ENCODE results near the gene PTPRN2.

The PTPRN2 gene

GRCh38 chr7:158030566-158030965 lies 557.1 kb downstream of the PTPRN2 start:
- TF ChIP-seq CTCF (IDR thresholded peaks at IDR 0.05; ENCODE audit: low read depth, low read length) = no peak

GRCh38 chr7:158030071-158030470 lies 557.6 kb downstream of the PTPRN2 start:
- no peak for TF ChIP-seq CTCF (IDR thresholded peaks at IDR 0.05; ENCODE audit: low read depth, low read length)
- DNase-seq (ENCODE audit: extremely low read depth, low read depth) = no peak

More at GRCh38 chr7:158030566-158030965, 557.1 kb downstream of the PTPRN2 start:
- DNase-seq (ENCODE audit: extremely low read depth, low read depth) = no peak

GRCh38 chr7:158029509-158029908 lies 558.1 kb downstream of the PTPRN2 start:
- DNase-seq (ENCODE audit: extremely low read depth, low read depth) = no peak
- TF ChIP-seq CTCF (IDR thresholded peaks at IDR 0.05; ENCODE audit: low read depth, low read length) = no peak

- DNase-seq (ENCODE audit: extremely low read depth, low read depth) = no peak
- TF ChIP-seq CTCF (IDR thresholded peaks at IDR 0.05; ENCODE audit: low read depth, low read length) = no peak
These were observed 558.7 kb downstream of the PTPRN2 start for GRCh38 chr7:158028971-158029370.

- no peak for DNase-seq (ENCODE audit: extremely low read depth, low read depth)
- TF ChIP-seq CTCF (IDR thresholded peaks at IDR 0.05; ENCODE audit: low read depth, low read length) = no peak
These were observed 559.2 kb downstream of the PTPRN2 start for GRCh38 chr7:158028290-158028941.

GRCh38 chr7:158027646-158028045 lies 560.0 kb downstream of the PTPRN2 start:
- no peak for TF ChIP-seq CTCF (IDR thresholded peaks at IDR 0.05; ENCODE audit: low read depth, low read length)
- no peak for DNase-seq (ENCODE audit: extremely low read depth, low read depth)

- no peak for DNase-seq (ENCODE audit: extremely low read depth, low read depth)
- no peak for TF ChIP-seq CTCF (IDR thresholded peaks at IDR 0.05; ENCODE audit: low read depth, low read length)
These were observed 560.9 kb downstream of the PTPRN2 start for GRCh38 chr7:158026636-158027265.

Measured in AG09319 (cell line).